ENCODE measurements around the gene RFTN1. TPM values are rescaled to one million over a fixed set of nuclear protein-coding genes. Genes with fewer than 3 reads are reported as not detected.

The RFTN1 gene
- total and polyA plus RNA-seq, 9 of the 15 experiments (the other 6 are each of a cell fraction or from before 2014, with no cell fraction given): 0.08 to 0.51 (median 0.11) TPM; not detected in 6

GRCh38 chr3:16455966-16456365, 57.5 kb downstream of the RFTN1 start:
- DNase-seq (ENCODE audit: extremely low read depth in 1 of 4, low spot score in 3 of 4) (no peak), ATAC-seq (no peak), FAIRE-seq (no peak)
- intact Hi-C loops (cut with micrococcal nuclease) (no loop called here), in situ Hi-C loops (cut with MboI) (no loop called here)
- no peaks in the 10 kb centered on the region for H4K20me1 ChIP-seq (replicated peaks; ENCODE audit: control insufficient read depth, insufficient read depth, low read length)
- H2AFZ ChIP-seq (ENCODE audit: low read depth, low read length): no peak overlapping the region
- no peaks in the 10 kb centered on the region for H3K4me1 ChIP-seq (replicated peaks in 1 of 2; ENCODE audit: control insufficient read depth in 2 of 2, insufficient read depth in 2 of 2, low read length in 2 of 2)
- H3K79me2 ChIP-seq (ENCODE audit: control insufficient read depth, insufficient read depth, low read length): no peaks in the 10 kb centered on the region
- H3K4me3 ChIP-seq: no peak overlapping the region
- TF ChIP-seq CXXC5 (CRISPR knock-in tag; IDR thresholded peaks at IDR 0.05) (no peak), ZNF79 (CRISPR knock-in tag; IDR thresholded peaks at IDR 0.05; ENCODE audit: low read depth) (no peak), KHSRP (IDR thresholded peaks at IDR 0.05) (no peak)
- POLR2A ChIA-PET: no interaction called here
- H3K36me3 ChIP-seq (ENCODE audit: control insufficient read depth, insufficient read depth, low read length): no peaks in the 10 kb centered on the region
- under 1% methylated on average over 8 of the region's 8 CpGs for WGBS (ENCODE audit: insufficient coverage, low coverage, missing lambda C conversion rate)
- no peak overlapping the region for H3K4me2 ChIP-seq (ENCODE audit: insufficient read depth, low read length)
- no TSS peak for BruUV-seq (replicated peaks)
- CTCF ChIA-PET (ENCODE audit: low intra/inter-chr PET ratio): no interaction called here
- no peaks in the 10 kb centered on the region for H3K9me1 ChIP-seq (ENCODE audit: control insufficient read depth, insufficient read depth, low read length)
- H3K9me3 ChIP-seq (replicated peaks; ENCODE audit: control insufficient read depth, insufficient read depth, low read depth, low read length): no peaks in the 10 kb centered on the region
- H3K27me3 ChIP-seq (ENCODE audit: control insufficient read depth in 2 of 2, insufficient read depth in 2 of 2, low read length in 2 of 2): peaks cover 10 to 19% of the 10 kb centered on the region in 2 experiments; a peak in 4 of 5 replicates
- H3K9ac ChIP-seq (ENCODE audit: insufficient read depth in 1 of 2, low read depth in 2 of 2, low read length in 2 of 2): no peak overlapping the region
- H3K27ac ChIP-seq (ENCODE audit: extremely low read depth, low read depth, low read length): no peak overlapping the region

GRCh38 chr3:16455001-16455400, 58.5 kb downstream of the RFTN1 start:
- Histone ChIP-seq H3K9me3 (replicated peaks; ENCODE audit: control insufficient read depth, insufficient read depth, low read depth, low read length) (no peaks in the 10 kb centered on the region), H3K27ac (ENCODE audit: extremely low read depth, low read depth, low read length) (no peak overlapping the region), H3K9me1 (ENCODE audit: control insufficient read depth, insufficient read depth, low read length) (no peaks in the 10 kb centered on the region), H4K20me1 (replicated peaks; ENCODE audit: control insufficient read depth, insufficient read depth, low read length) (no peaks in the 10 kb centered on the region), H3K9ac (ENCODE audit: insufficient read depth in 1 of 2, low read depth in 2 of 2, low read length in 2 of 2) (no peak overlapping the region), H3K4me2 (ENCODE audit: insufficient read depth, low read length) (no peak overlapping the region), H3K4me3 (no peak overlapping the region), H2AFZ (ENCODE audit: low read depth, low read length) (no peak overlapping the region), H3K27me3 (ENCODE audit: control insufficient read depth in 2 of 2, insufficient read depth in 2 of 2, low read length in 2 of 2) (peaks cover 10 to 27% of the 10 kb centered on the region in 2 experiments), H3K79me2 (ENCODE audit: control insufficient read depth, insufficient read depth, low read length) (no peaks in the 10 kb centered on the region), H3K36me3 (ENCODE audit: control insufficient read depth, insufficient read depth, low read length) (no peaks in the 10 kb centered on the region), H3K4me1 (replicated peaks in 1 of 2; ENCODE audit: control insufficient read depth in 2 of 2, insufficient read depth in 2 of 2, low read length in 2 of 2) (no peaks in the 10 kb centered on the region)
- in situ Hi-C loops (cut with MboI) (no loop called here), intact Hi-C loops (cut with micrococcal nuclease) (no loop called here)
- 1% methylated on average over 7 of the region's 7 CpGs for WGBS (ENCODE audit: insufficient coverage, low coverage, missing lambda C conversion rate)
- no TSS peak for BruUV-seq (replicated peaks)
- POLR2A ChIA-PET: no interaction called here
- CTCF ChIA-PET (ENCODE audit: low intra/inter-chr PET ratio): no interaction called here
- no peak for DNase-seq (ENCODE audit: extremely low read depth in 1 of 4, low spot score in 3 of 4)
- no peak for FAIRE-seq
- ATAC-seq: no peak
- TF ChIP-seq FOXA1 (IDR thresholded peaks at IDR 0.05; ENCODE audit: borderline replicate concordance) (no peak), MAX (CRISPR knock-in tag; IDR thresholded peaks at IDR 0.05) (no peak), MXI1 (IDR thresholded peaks at IDR 0.05; ENCODE audit: low read depth, low read length) (no peak), ZFP30 (CRISPR knock-in tag; IDR thresholded peaks at IDR 0.05; ENCODE audit: borderline replicate concordance) (no peak), ZKSCAN8 (CRISPR knock-in tag; IDR thresholded peaks at IDR 0.05) (no peak), ZNF696 (CRISPR knock-in tag; conservative IDR thresholded peaks at IDR 0.05) (no peak), GTF2A2 (tag; IDR thresholded peaks at IDR 0.05) (no peak), ATF4 (CRISPR knock-in tag; IDR thresholded peaks at IDR 0.05) (no peak), PHB2 (IDR thresholded peaks at IDR 0.05; ENCODE audit: low read depth) (no peak), BCLAF1 (IDR thresholded peaks at IDR 0.05; ENCODE audit: borderline replicate concordance in 1 of 2, control insufficient read depth in 1 of 2, low read depth in 2 of 2, low read length in 1 of 2) (no peak), MEF2A (IDR thresholded peaks at IDR 0.05; ENCODE audit: control insufficient read depth, low read depth, low read length) (no peak)
